ENCODE data around the gene CEBPE. TPM values are rescaled to one million over a fixed set of nuclear protein-coding genes. Genes with fewer than 3 reads are reported as not detected.
A peak's percentile ranks its signal among the peaks of the same experiment; 100 is the strongest.

Gene CEBPE
- total RNA-seq, 1 donor from 2014 or later: not detected

DNA sequence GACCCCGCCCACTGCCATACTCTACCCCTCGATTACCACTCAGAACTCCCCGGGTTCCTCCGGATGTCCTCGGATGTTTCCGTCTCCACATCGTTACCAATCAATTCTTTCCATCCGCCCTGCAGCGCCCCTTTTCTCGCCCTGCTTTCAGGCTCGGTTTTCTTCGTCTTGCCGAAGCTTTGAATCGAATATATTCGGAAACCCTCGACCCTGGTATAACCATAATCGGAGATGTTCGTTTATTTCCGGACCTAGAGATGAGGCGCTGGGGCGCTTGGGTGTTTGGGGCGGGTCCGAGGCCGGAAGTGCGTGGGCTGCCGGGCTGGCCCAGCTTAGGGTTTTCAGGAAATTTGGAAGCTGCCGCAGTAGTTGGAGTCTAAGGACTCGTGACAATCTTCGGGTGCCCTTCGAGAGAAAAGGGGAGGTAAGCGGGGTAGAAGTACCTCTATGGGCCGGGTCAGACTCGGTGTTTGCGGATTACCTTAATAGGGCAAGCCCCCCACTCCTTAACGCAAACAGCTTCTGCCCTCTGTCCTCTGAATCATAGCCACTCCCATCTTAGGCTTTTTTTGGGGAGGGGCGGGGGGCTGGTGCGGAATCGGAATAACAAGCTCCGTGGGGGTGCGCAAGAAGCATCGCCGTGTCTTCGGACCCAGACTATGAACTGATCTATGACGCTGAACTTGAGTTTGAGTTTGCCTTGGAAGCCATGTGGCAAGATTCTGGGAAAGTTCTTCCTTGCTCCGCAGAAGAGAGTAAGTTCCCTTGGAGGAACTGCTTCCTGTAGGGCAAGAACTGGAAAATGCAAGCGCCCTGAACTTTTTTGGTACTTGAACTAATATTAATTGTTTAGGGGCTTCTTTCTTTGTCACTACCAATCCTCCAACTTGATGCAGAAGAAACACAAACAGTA is 23.6 kb downstream of the CEBPE start, which contains the start of gene C14orf119:
Gene C14orf119, plus strand, starts transcription at position 310 of the 913 bp plus-strand sequence. CDS start 2,154 bp downstream, outside the sequence.
- TF ChIP-seq, protein P1, sequence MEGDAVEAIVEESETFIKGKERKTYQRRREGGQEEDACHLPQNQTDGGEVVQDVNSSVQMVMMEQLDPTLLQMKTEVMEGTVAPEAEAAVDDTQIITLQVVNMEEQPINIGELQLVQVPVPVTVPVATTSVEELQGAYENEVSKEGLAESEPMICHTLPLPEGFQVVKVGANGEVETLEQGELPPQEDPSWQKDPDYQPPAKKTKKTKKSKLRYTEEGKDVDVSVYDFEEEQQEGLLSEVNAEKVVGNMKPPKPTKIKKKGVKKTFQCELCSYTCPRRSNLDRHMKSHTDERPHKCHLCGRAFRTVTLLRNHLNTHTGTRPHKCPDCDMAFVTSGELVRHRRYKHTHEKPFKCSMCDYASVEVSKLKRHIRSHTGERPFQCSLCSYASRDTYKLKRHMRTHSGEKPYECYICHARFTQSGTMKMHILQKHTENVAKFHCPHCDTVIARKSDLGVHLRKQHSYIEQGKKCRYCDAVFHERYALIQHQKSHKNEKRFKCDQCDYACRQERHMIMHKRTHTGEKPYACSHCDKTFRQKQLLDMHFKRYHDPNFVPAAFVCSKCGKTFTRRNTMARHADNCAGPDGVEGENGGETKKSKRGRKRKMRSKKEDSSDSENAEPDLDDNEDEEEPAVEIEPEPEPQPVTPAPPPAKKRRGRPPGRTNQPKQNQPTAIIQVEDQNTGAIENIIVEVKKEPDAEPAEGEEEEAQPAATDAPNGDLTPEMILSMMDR (IDR thresholded peaks at IDR 0.05): no peak
- peaks cover 36% of the 10 kb centered on the region for H3K4me1 Mint-ChIP-seq (ENCODE audit: low read depth)

GRCh38 chr14:23094666-23095195 is 24.3 kb downstream of the CEBPE start, which contains the start of gene ACIN1:
TSS of gene ACIN1 (minus strand) at chr14:23095136. CDS start at chr14:23095112, 24 bp downstream.
- Mint-ChIP-seq H3K36me3 (ENCODE audit: low read depth) (peaks cover 18% of the 10 kb centered on the region), H3K27me3 (ENCODE audit: low read depth) (no peaks in the 10 kb centered on the region), H3K27ac (ENCODE audit: unreplicated experiment) (no peak within 1 kb of the TSS), H3K9me3 (ENCODE audit: low read depth) (no peaks in the 10 kb centered on the region), H3K4me3 (ENCODE audit: unreplicated experiment) (no peak within 1 kb of the TSS), H3K4me1 (ENCODE audit: low read depth) (peaks cover 36% of the 10 kb centered on the region)
- no peak for DNase-seq (ENCODE audit: low spot score)
- TF ChIP-seq, protein P1 (IDR thresholded peaks at IDR 0.05): no peak

More for the DNA sequence above, 23.6 kb downstream of the CEBPE start, which contains the start of gene C14orf119:
- H3K27ac Mint-ChIP-seq (ENCODE audit: unreplicated experiment): no peak within 1 kb of the TSS
- DNase-seq (ENCODE audit: low spot score): peak; percentile 99
- H3K4me3 Mint-ChIP-seq (ENCODE audit: unreplicated experiment): no peak within 1 kb of the TSS
- no peaks in the 10 kb centered on the region for H3K27me3 Mint-ChIP-seq (ENCODE audit: low read depth)
- H3K9me3 Mint-ChIP-seq (ENCODE audit: low read depth): no peaks in the 10 kb centered on the region
- peaks cover 14% of the 10 kb centered on the region for H3K36me3 Mint-ChIP-seq (ENCODE audit: low read depth)

DNA sequence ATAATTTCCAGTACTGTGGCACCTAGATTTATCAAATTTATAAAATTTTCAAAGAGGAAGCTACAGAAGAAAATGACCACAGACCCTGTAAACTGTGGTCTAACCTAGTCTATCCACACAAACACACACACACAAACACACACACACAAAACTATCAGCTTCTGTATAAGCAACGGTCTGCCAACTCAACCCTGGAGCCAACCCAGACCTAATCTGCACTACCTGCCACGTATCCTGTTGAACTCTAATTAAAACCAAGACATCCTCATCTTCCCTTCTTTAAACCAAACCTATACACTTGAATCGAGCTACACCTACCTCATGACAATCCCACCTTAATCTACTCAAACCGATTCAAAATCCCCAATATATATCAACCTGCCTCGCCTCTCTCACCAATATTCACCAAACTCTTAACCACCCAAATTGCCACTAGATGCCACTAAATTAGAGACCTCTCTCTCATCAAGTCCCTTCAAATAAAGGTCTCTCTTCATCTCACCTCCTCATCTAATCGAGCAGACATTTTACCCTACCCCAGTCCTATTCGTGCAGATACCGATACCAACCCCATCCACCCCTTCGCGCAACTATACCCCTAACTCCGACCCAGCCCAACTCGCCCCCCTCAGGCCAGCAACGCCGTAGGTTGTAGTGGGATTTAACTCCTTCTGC is 24.9 kb downstream of the CEBPE start:
- H3K36me3 Mint-ChIP-seq (ENCODE audit: low read depth): peaks cover 22% of the 10 kb centered on the region
- no peak overlapping the region for H3K27ac Mint-ChIP-seq (ENCODE audit: unreplicated experiment)
- no peaks in the 10 kb centered on the region for H3K9me3 Mint-ChIP-seq (ENCODE audit: low read depth)
- no peak for DNase-seq (ENCODE audit: low spot score)
- TF ChIP-seq, protein P1 (IDR thresholded peaks at IDR 0.05): peak; percentile 58
- peaks cover 36% of the 10 kb centered on the region for H3K4me1 Mint-ChIP-seq (ENCODE audit: low read depth)
- H3K4me3 Mint-ChIP-seq (ENCODE audit: unreplicated experiment): no peak overlapping the region
- H3K27me3 Mint-ChIP-seq (ENCODE audit: low read depth): no peaks in the 10 kb centered on the region

DNA sequence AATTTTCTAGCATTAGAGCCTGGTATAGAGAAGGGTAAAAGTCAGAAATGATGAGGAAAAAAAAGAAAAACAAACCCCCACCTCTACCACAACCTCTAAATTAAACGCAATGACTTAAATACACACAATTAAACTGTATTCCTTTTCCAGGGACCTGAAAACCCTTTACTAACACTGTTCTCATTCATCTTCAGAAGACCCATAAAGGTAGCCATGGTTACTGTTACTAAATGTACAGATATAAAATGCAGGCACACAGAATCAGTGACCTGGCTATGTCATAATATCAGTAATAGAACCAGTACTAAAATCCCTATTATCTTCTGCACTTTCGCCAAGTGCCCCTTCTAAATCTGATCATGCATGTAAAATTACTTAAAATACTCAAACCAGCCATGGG is 25.5 kb downstream of the CEBPE start:
- TF ChIP-seq, protein P1 (IDR thresholded peaks at IDR 0.05): no peak
- peaks cover 36% of the 10 kb centered on the region for H3K4me1 Mint-ChIP-seq (ENCODE audit: low read depth)
- no peak for DNase-seq (ENCODE audit: low spot score)
- H3K27ac Mint-ChIP-seq (ENCODE audit: unreplicated experiment): no peak overlapping the region
- no peaks in the 10 kb centered on the region for H3K27me3 Mint-ChIP-seq (ENCODE audit: low read depth)
- no peak overlapping the region for H3K4me3 Mint-ChIP-seq (ENCODE audit: unreplicated experiment)
- H3K9me3 Mint-ChIP-seq (ENCODE audit: low read depth): no peaks in the 10 kb centered on the region
- H3K36me3 Mint-ChIP-seq (ENCODE audit: low read depth): peaks cover 21% of the 10 kb centered on the region

- Mint-ChIP-seq H3K9me3 (ENCODE audit: low read depth) (no peaks in the 10 kb centered on the region), H3K36me3 (ENCODE audit: low read depth) (peaks cover 21% of the 10 kb centered on the region), H3K27me3 (ENCODE audit: low read depth) (no peaks in the 10 kb centered on the region), H3K27ac (ENCODE audit: unreplicated experiment) (no peak overlapping the region), H3K4me1 (ENCODE audit: low read depth) (peaks cover 36% of the 10 kb centered on the region), H3K4me3 (ENCODE audit: unreplicated experiment) (no peak overlapping the region)
- TF ChIP-seq, protein P1 (IDR thresholded peaks at IDR 0.05): no peak
- DNase-seq (ENCODE audit: low spot score): no peak
Observed at GRCh38 chr14:23093104-23093503, 26.0 kb downstream of the CEBPE start.
